DOHH2 (cell line): ENCODE results near the gene LRTM1.

Experiments
- H3F3A ChIP-seq: fragments of 200-600 bp; sonication (generic), shearing (Covaris generic); 2 replicates; pipeline ENCODE4 v1.6.0; 2016; ENCODE audit warnings: antibody characterized with exemption, mild to moderate bottlenecking; ENCODE audit not compliant: control insufficient read depth, insufficient read depth
- H3K27ac ChIP-seq: fragments of 200-600 bp; sonication (generic); 2 replicates; pipeline ENCODE4 v1.5.1; 2014; ENCODE audit warnings: low read depth, mild to moderate bottlenecking, low read length, moderate library complexity
- H3K27me3 ChIP-seq: fragments of 200-600 bp; sonication (generic); 2 replicates; pipeline ENCODE4 v1.6.1; 2014; ENCODE audit warnings: mild to moderate bottlenecking, low read length, mixed read lengths; ENCODE audit not compliant: control insufficient read depth
- H3K36me3 ChIP-seq: fragments of 200-600 bp; sonication (generic); 2 replicates; pipeline ENCODE4 v1.6.1; 2014; ENCODE audit warnings: mild to moderate bottlenecking, low read length, moderate library complexity, mixed read lengths; ENCODE audit not compliant: control insufficient read depth
- H3K4me1 ChIP-seq: fragments of 200-600 bp; sonication (generic); 2 replicates; pipeline ENCODE4 v1.6.1; 2014; ENCODE audit warnings: mild to moderate bottlenecking, low read length, mixed read lengths; ENCODE audit not compliant: control insufficient read depth
- H3K4me2 ChIP-seq: fragments of 200-600 bp; sonication (generic); 2 replicates; pipeline ENCODE4 v1.6.0; 2014; ENCODE audit warnings: mild to moderate bottlenecking, low read length, moderate library complexity
- H3K4me3 ChIP-seq: fragments of 200-600 bp; sonication (generic); 2 replicates; pipeline ENCODE4 v1.5.1; 2014; ENCODE audit warnings: mild to moderate bottlenecking, low read length, mixed read lengths
- H3K79me2 ChIP-seq: fragments of 200-600 bp; sonication (generic); 2 replicates; pipeline ENCODE4 v1.6.1; 2014; ENCODE audit warnings: mild to moderate bottlenecking, low read length, mixed read lengths; ENCODE audit not compliant: control insufficient read depth
- H3K9me2 ChIP-seq: fragments of 200-600 bp; sonication (generic); replicated peaks from 2 replicates; pipeline ENCODE4 v1.6.1; 2014; ENCODE audit warnings: mild to moderate bottlenecking, low read length, mixed read lengths; ENCODE audit not compliant: control insufficient read depth
- H3K9me3 ChIP-seq: fragments of 200-600 bp; sonication (generic); 2 replicates; pipeline ENCODE4 v1.6.1; 2014; ENCODE audit warnings: antibody characterized with exemption, low read length, mixed read lengths; ENCODE audit not compliant: control insufficient read depth, insufficient read depth
- H4K20me1 ChIP-seq: fragments of 200-600 bp; sonication (generic); 2 replicates; pipeline ENCODE4 v1.6.0; 2014; ENCODE audit warnings: low read depth, mild to moderate bottlenecking, antibody characterized with exemption, low read length, moderate library complexity; ENCODE audit not compliant: control insufficient read depth, insufficient read depth
- CTCF ChIP-seq: fragments of 200-600 bp; sonication (generic); IDR thresholded peaks from one replicate; pipeline ENCODE4 v1.5.1; 2014; ENCODE audit warnings: antibody characterized with exemption, mild to moderate bottlenecking, low read depth, low read length; ENCODE audit not compliant: poor library complexity, severe bottlenecking
- EZH2phosphoT487 ChIP-seq: fragments of 200-600 bp; sonication (generic); IDR thresholded peaks from 2 replicates; pipeline ENCODE4 v1.6.1; 2017; ENCODE audit warnings: borderline replicate concordance, mild to moderate bottlenecking, antibody characterized with exemption, low read length, moderate library complexity, mixed read lengths

Gene LRTM1

GRCh38 chr3:54877730-54878129, 50.1 kb downstream of the LRTM1 start:
- no peak for TF ChIP-seq EZH2phosphoT487
- no peak for TF ChIP-seq CTCF
- H4K20me1 ChIP-seq = no peaks in the 10 kb centered on the region
- H3K27ac ChIP-seq = no peak overlapping the region
- H3K4me2 ChIP-seq = no peak overlapping the region
- H3K9me2 ChIP-seq = no peaks in the 10 kb centered on the region
- H3K4me1 ChIP-seq = no peaks in the 10 kb centered on the region
- no peaks in the 10 kb centered on the region for H3F3A ChIP-seq
- H3K27me3 ChIP-seq = no peaks in the 10 kb centered on the region
- no peaks in the 10 kb centered on the region for H3K79me2 ChIP-seq
- no peaks in the 10 kb centered on the region for H3K9me3 ChIP-seq
- no peaks in the 10 kb centered on the region for H3K36me3 ChIP-seq
- no peak overlapping the region for H3K4me3 ChIP-seq

GRCh38 chr3:54876694-54877093, 51.2 kb downstream of the LRTM1 start:
- Histone ChIP-seq H3K79me2 (no peaks in the 10 kb centered on the region), H3K27ac (no peak overlapping the region), H3K36me3 (no peaks in the 10 kb centered on the region), H3K27me3 (no peaks in the 10 kb centered on the region), H3K4me2 (no peak overlapping the region), H3K9me3 (no peaks in the 10 kb centered on the region), H4K20me1 (no peaks in the 10 kb centered on the region), H3K4me1 (no peaks in the 10 kb centered on the region), H3K4me3 (no peak overlapping the region), H3K9me2 (no peaks in the 10 kb centered on the region), H3F3A (no peaks in the 10 kb centered on the region)
- TF ChIP-seq CTCF (no peak), EZH2phosphoT487 (no peak)

- Histone ChIP-seq H4K20me1 (no peaks in the 10 kb centered on the region), H3K9me2 (no peaks in the 10 kb centered on the region), H3K4me1 (no peaks in the 10 kb centered on the region), H3F3A (no peaks in the 10 kb centered on the region), H3K4me3 (no peak overlapping the region), H3K27ac (no peak overlapping the region), H3K9me3 (no peaks in the 10 kb centered on the region), H3K79me2 (no peaks in the 10 kb centered on the region), H3K36me3 (no peaks in the 10 kb centered on the region), H3K27me3 (no peaks in the 10 kb centered on the region), H3K4me2 (no peak overlapping the region)
- TF ChIP-seq EZH2phosphoT487 (no peak), CTCF (no peak)
Observed at GRCh38 chr3:54875596-54876268, 52.1 kb downstream of the LRTM1 start.
